Thoracic aorta (tissue), 2 donors: ENCODE measurements around the gene NR3C2. TPM values are rescaled to one million over a fixed set of nuclear protein-coding genes. Genes with fewer than 3 reads are reported as not detected.

Experiments
- ATAC-seq: fragments of 150-250 bp; one replicate; pipeline ENCODE4 v1.8.0; 2017; ENCODE audit warnings: low read depth; ENCODE audit not compliant: insufficient number of reproducible peaks, low FRiP score
- DNase-seq: peaks from one replicate; pipeline ENCODE4 v3.0.0-alpha.2; 2020; ENCODE audit warnings: low spot score
- H3K27ac ChIP-seq, 2 donors: fragments of 200-600 bp; sonication (generic); 1 replicate in 1 of 2; 2 replicates in 1 of 2; pipeline ENCODE4 v1.5.1; 2016; ENCODE audit warnings: mild to moderate bottlenecking in 2 of 2, moderate library complexity in 2 of 2
- H3K27me3 ChIP-seq: fragments of 200-600 bp; sonication (generic); replicated peaks from 2 replicates; pipeline ENCODE4 v1.6.0; 2016; ENCODE audit warnings: mild to moderate bottlenecking; ENCODE audit not compliant: insufficient read depth
- H3K36me3 ChIP-seq: fragments of 200-600 bp; sonication (generic); one replicate; pipeline ENCODE4 v1.5.1; 2016
- H3K4me1 ChIP-seq, 2 donors: fragments of 200-600 bp; sonication (generic); 1 replicate in 1 of 2; 2 replicates in 1 of 2; pipeline versions ENCODE4 v1.5.1 to v1.6.0; 2016; ENCODE audit warnings: low read depth in 2 of 2, mild to moderate bottlenecking in 1 of 2; ENCODE audit not compliant: control insufficient read depth in 1 of 2
- H3K4me3 ChIP-seq: fragments of 200-600 bp; sonication (generic); 2 replicates; pipeline ENCODE4 v1.5.1; 2016; ENCODE audit warnings: mild to moderate bottlenecking
- H3K9me3 ChIP-seq: fragments of 200-600 bp; sonication (generic); 2 replicates; pipeline ENCODE4 v1.5.1; 2016
- CTCF ChIP-seq: fragments of 200-600 bp; sonication (generic); IDR thresholded peaks from one replicate; pipeline ENCODE4 v1.5.1; 2019; ENCODE audit warnings: antibody characterized with exemption
- total RNA-seq, 2 donors: library from RNA; depleted of rRNA; stranded (reverse); fragments of >200 nt; gene quantifications; one replicate each; pipeline versions ENCODE4 v1.1.0 to v1.2.3, GENCODE V29; 2016

The NR3C2 gene
- total RNA-seq, 2 donors from 2014 or later = 11.2 to 18.1 TPM

DNA sequence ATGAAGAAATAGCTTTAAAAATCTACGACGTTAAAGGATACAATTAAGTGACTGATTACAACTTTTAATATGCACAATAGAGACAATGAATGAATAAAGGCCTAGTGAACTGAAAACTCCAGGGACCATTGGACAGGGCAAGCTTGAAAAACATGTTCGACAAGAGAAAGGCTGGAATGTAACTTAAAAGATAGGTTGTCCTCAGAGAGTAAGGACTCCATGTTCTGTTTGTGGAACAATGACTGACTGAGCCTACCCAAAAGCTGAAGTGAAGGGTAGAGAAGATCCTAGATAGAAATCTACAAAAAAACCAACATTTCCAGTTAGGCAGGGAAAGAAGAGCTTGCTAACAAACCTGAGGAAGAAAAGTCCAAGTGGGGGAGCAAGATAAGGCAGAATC, 173.4 kb downstream of the NR3C2 start:
- TF ChIP-seq CTCF = no peak

DNA sequence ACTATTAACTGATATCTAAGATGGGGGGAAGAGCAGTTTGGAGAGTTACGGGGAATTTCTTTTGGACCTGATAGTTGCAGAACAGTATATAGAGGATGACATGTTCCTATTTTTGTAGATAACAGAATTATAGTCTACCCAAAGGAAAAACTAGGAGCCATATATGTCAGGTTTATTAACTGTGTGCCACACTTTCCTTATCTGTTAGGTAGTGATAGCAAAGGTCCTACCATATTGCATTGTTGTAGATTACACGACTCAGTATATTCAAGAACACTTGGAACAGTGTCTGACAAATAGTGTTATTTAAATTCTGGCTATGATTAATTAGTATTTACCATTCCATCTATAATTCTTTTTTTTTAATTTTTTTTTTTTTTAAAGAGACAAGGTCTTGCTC, 175.3 kb downstream of the NR3C2 start:
- no peak for ATAC-seq
- Histone ChIP-seq H3K27ac (no peak overlapping the region), H3K9me3 (no peaks in the 10 kb centered on the region), H3K27me3 (no peaks in the 10 kb centered on the region), H3K36me3 (no peaks in the 10 kb centered on the region), H3K4me3 (no peak overlapping the region), H3K4me1 (peaks cover 0 to 8% of the 10 kb centered on the region in 2 donors)
- no peak for TF ChIP-seq CTCF
- DNase-seq = no peak

More for the DNA sequence above, 173.4 kb downstream of the NR3C2 start:
- Histone ChIP-seq H3K9me3 (no peaks in the 10 kb centered on the region), H3K36me3 (no peaks in the 10 kb centered on the region), H3K27ac (no peak overlapping the region), H3K27me3 (no peaks in the 10 kb centered on the region), H3K4me1 (peaks cover 8 to 10% of the 10 kb centered on the region in 2 donors), H3K4me3 (no peak overlapping the region)
- DNase-seq (no peak), ATAC-seq (no peak)

DNA sequence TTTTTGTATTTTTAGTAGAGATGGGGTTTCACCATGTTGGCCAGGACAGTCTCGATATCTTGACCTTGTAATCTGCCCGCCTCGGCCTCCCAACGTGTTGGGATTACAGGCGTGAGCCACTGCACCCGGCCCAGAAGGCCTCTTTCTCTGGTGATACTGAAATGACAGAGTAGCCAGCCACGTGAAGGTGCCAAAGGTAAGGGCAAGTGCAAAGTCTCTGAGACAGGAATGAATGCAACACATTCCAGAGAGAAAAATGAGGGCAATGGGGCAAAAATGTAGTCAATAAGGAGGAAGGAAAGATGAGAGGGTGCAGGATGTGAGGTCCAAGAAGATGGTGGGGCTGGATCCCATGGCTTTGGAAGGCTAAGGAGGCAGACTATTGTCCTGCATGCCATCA, 176.0 kb downstream of the NR3C2 start:
- no peak overlapping the region for H3K4me3 ChIP-seq
- DNase-seq (no peak), ATAC-seq (no peak)
- no peaks in the 10 kb centered on the region for H3K36me3 ChIP-seq
- no peaks in the 10 kb centered on the region for H3K9me3 ChIP-seq
- no peak overlapping the region for H3K27ac ChIP-seq
- TF ChIP-seq CTCF = no peak
- no peaks in the 10 kb centered on the region for H3K27me3 ChIP-seq
- peaks cover 0 to 8% of the 10 kb centered on the region in 2 donors for H3K4me1 ChIP-seq

GRCh38 chr4:148265627-148266026, 176.6 kb downstream of the NR3C2 start:
- Histone ChIP-seq H3K27me3 (no peaks in the 10 kb centered on the region), H3K36me3 (no peaks in the 10 kb centered on the region), H3K27ac (no peak overlapping the region), H3K9me3 (no peaks in the 10 kb centered on the region), H3K4me3 (no peak overlapping the region), H3K4me1 (peaks cover 0 to 4% of the 10 kb centered on the region in 2 donors)
- DNase-seq = no peak
- no peak for ATAC-seq
- no peak for TF ChIP-seq CTCF

DNA sequence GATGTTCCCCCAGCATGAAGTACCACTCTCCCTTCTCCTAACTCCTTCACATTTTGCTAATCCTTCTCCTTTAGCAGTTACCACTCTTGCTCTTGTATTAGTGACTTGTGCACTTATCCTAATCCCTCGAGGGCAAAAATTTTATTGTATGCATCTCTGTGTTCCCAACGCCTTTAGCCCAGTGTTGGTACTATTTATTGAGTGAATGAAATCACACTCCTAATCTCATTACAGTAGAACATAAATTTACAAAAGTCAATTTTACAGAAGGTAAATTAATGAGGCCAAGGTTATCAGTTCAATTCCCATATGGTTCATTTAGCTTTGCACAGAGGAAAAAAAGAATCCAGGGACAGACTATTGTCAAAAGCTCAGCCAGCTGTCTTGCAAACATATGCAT, 178.4 kb downstream of the NR3C2 start:
- Histone ChIP-seq H3K27ac (no peak overlapping the region), H3K4me1 (no peaks in the 10 kb centered on the region), H3K9me3 (no peaks in the 10 kb centered on the region), H3K4me3 (no peak overlapping the region), H3K27me3 (no peaks in the 10 kb centered on the region), H3K36me3 (no peaks in the 10 kb centered on the region)
- no peak for TF ChIP-seq CTCF
- ATAC-seq = no peak
- no peak for DNase-seq
